ENCODE data around the gene TRPT1. TPM values are rescaled to one million over a fixed set of nuclear protein-coding genes. Genes with fewer than 3 reads are reported as not detected.

The TRPT1 gene
- total RNA-seq, 1 donor from 2014 or later, result 29.4 TPM

DNA sequence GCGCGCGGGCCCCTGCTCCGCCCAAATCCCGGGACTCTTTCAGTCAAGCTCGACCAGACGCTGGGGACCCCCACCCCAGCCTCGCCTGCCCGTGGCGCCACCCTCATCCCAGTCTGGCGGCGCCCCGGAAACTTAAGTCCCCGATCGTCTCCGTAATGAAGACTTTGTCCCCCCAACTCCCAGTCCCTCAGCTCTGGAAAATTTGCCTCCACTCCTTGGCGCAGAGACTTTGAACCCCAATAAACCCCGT is 25.7 kb upstream of the TRPT1 start:
- Histone ChIP-seq H3K27ac (ENCODE audit: low read depth, low read length) (peak overlapping the region; percentile 33), H3K27me3 (ENCODE audit: insufficient read depth, low read length) (no peaks in the 10 kb centered on the region), H2AFZ (ENCODE audit: low read depth, low read length) (peak overlapping the region; percentile 55), H3K4me3 (ENCODE audit: insufficient read depth, low read depth, low read length) (peak overlapping the region; percentile 80), H4K20me1 (ENCODE audit: insufficient read depth, low read length) (peaks cover 29% of the 10 kb centered on the region), H3K9ac (ENCODE audit: low read length) (peak overlapping the region; percentile 88), H3K9me3 (ENCODE audit: insufficient read depth, low read depth, low read length) (no peaks in the 10 kb centered on the region), H3K4me2 (ENCODE audit: low read length) (peak overlapping the region; percentile 99), H3K4me1 (ENCODE audit: insufficient read depth, low read length) (peaks cover 22% of the 10 kb centered on the region), H3K36me3 (ENCODE audit: insufficient read depth, low read length) (peaks cover 5% of the 10 kb centered on the region), H3K79me2 (ENCODE audit: insufficient read depth, low read length) (peaks cover 29% of the 10 kb centered on the region)
- no peak for FAIRE-seq
- peaks cover 7% of the 10 kb centered on the region for H3K36me3 Mint-ChIP-seq (ENCODE audit: low read depth, unreplicated experiment)
- H3K4me1 Mint-ChIP-seq (ENCODE audit: low read depth, unreplicated experiment), result peaks cover 9% of the 10 kb centered on the region
- no peak for DNase-seq (ENCODE audit: low read depth)
- no peak for TF ChIP-seq EZH2 (IDR thresholded peaks at IDR 0.05; ENCODE audit: insufficient read depth, low read length)
- TF ChIP-seq, protein P1, sequence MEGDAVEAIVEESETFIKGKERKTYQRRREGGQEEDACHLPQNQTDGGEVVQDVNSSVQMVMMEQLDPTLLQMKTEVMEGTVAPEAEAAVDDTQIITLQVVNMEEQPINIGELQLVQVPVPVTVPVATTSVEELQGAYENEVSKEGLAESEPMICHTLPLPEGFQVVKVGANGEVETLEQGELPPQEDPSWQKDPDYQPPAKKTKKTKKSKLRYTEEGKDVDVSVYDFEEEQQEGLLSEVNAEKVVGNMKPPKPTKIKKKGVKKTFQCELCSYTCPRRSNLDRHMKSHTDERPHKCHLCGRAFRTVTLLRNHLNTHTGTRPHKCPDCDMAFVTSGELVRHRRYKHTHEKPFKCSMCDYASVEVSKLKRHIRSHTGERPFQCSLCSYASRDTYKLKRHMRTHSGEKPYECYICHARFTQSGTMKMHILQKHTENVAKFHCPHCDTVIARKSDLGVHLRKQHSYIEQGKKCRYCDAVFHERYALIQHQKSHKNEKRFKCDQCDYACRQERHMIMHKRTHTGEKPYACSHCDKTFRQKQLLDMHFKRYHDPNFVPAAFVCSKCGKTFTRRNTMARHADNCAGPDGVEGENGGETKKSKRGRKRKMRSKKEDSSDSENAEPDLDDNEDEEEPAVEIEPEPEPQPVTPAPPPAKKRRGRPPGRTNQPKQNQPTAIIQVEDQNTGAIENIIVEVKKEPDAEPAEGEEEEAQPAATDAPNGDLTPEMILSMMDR (IDR thresholded peaks at IDR 0.05; ENCODE audit: insufficient read depth, low read depth, low read length), result no peak
- H3K9me3 Mint-ChIP-seq (ENCODE audit: unreplicated experiment), result no peaks in the 10 kb centered on the region
- H3K27me3 Mint-ChIP-seq (ENCODE audit: low read depth, unreplicated experiment), result no peaks in the 10 kb centered on the region
- peak overlapping the region; percentile 91 for H3K4me3 Mint-ChIP-seq (ENCODE audit: unreplicated experiment)
- H3K27ac Mint-ChIP-seq (ENCODE audit: unreplicated experiment), result peak overlapping the region; percentile 87

GRCh38 chr11:64251016-64251752 is 25.2 kb upstream of the TRPT1 start, which contains the start of gene PLCB3:
TSS of gene PLCB3 (plus strand) at chr11:64251530. CDS start at chr11:64251650, 120 bp downstream.
- Mint-ChIP-seq H3K27me3 (ENCODE audit: low read depth, unreplicated experiment) (no peaks in the 10 kb centered on the region), H3K4me3 (ENCODE audit: unreplicated experiment) (peak within 1 kb of the TSS; percentile 91), H3K9me3 (ENCODE audit: unreplicated experiment) (no peaks in the 10 kb centered on the region), H3K4me1 (ENCODE audit: low read depth, unreplicated experiment) (peaks cover 9% of the 10 kb centered on the region), H3K36me3 (ENCODE audit: low read depth, unreplicated experiment) (peaks cover 7% of the 10 kb centered on the region), H3K27ac (ENCODE audit: unreplicated experiment) (peak within 1 kb of the TSS; percentile 87)
- DNase-seq (ENCODE audit: low read depth), result no peak
- Histone ChIP-seq H3K9me3 (ENCODE audit: insufficient read depth, low read depth, low read length) (no peaks in the 10 kb centered on the region), H3K79me2 (ENCODE audit: insufficient read depth, low read length) (peaks cover 31% of the 10 kb centered on the region), H3K4me1 (ENCODE audit: insufficient read depth, low read length) (peaks cover 22% of the 10 kb centered on the region), H3K4me2 (ENCODE audit: low read length) (peak within 1 kb of the TSS; percentile 99), H4K20me1 (ENCODE audit: insufficient read depth, low read length) (peaks cover 29% of the 10 kb centered on the region), H3K27ac (ENCODE audit: low read depth, low read length) (peak within 1 kb of the TSS; percentile 33), H2AFZ (ENCODE audit: low read depth, low read length) (peak within 1 kb of the TSS; percentile 78), H3K36me3 (ENCODE audit: insufficient read depth, low read length) (peaks cover 3% of the 10 kb centered on the region), H3K27me3 (ENCODE audit: insufficient read depth, low read length) (no peaks in the 10 kb centered on the region), H3K9ac (ENCODE audit: low read length) (peak within 1 kb of the TSS; percentile 88), H3K4me3 (ENCODE audit: insufficient read depth, low read depth, low read length) (peak within 1 kb of the TSS; percentile 80)
- FAIRE-seq, result no peak
- no peak for TF ChIP-seq EZH2 (IDR thresholded peaks at IDR 0.05; ENCODE audit: insufficient read depth, low read length)
- TF ChIP-seq, protein P1 (IDR thresholded peaks at IDR 0.05; ENCODE audit: insufficient read depth, low read depth, low read length), result peak; percentile 27

GRCh38 chr11:64250415-64251015 is 24.5 kb upstream of the TRPT1 start:
- DNase-seq (ENCODE audit: low read depth) (no peak), FAIRE-seq (no peak)
- Histone ChIP-seq H3K36me3 (ENCODE audit: insufficient read depth, low read length) (peaks cover 3% of the 10 kb centered on the region), H3K4me2 (ENCODE audit: low read length) (peak overlapping the region; percentile 99), H2AFZ (ENCODE audit: low read depth, low read length) (peak overlapping the region; percentile 78), H3K9me3 (ENCODE audit: insufficient read depth, low read depth, low read length) (no peaks in the 10 kb centered on the region), H3K27ac (ENCODE audit: low read depth, low read length) (no peak overlapping the region), H3K9ac (ENCODE audit: low read length) (peak overlapping the region; percentile 88), H3K79me2 (ENCODE audit: insufficient read depth, low read length) (peaks cover 37% of the 10 kb centered on the region), H4K20me1 (ENCODE audit: insufficient read depth, low read length) (peaks cover 28% of the 10 kb centered on the region), H3K27me3 (ENCODE audit: insufficient read depth, low read length) (no peaks in the 10 kb centered on the region), H3K4me1 (ENCODE audit: insufficient read depth, low read length) (peaks cover 22% of the 10 kb centered on the region), H3K4me3 (ENCODE audit: insufficient read depth, low read depth, low read length) (peak overlapping the region; percentile 58)
- H3K27ac Mint-ChIP-seq (ENCODE audit: unreplicated experiment), result no peak overlapping the region
- H3K4me1 Mint-ChIP-seq (ENCODE audit: low read depth, unreplicated experiment), result peaks cover 9% of the 10 kb centered on the region
- H3K4me3 Mint-ChIP-seq (ENCODE audit: unreplicated experiment), result peak overlapping the region; percentile 88
- H3K9me3 Mint-ChIP-seq (ENCODE audit: unreplicated experiment), result no peaks in the 10 kb centered on the region
- no peak for TF ChIP-seq EZH2 (IDR thresholded peaks at IDR 0.05; ENCODE audit: insufficient read depth, low read length)
- TF ChIP-seq, protein P1 (IDR thresholded peaks at IDR 0.05; ENCODE audit: insufficient read depth, low read depth, low read length), result no peak
- peaks cover 7% of the 10 kb centered on the region for H3K36me3 Mint-ChIP-seq (ENCODE audit: low read depth, unreplicated experiment)
- no peaks in the 10 kb centered on the region for H3K27me3 Mint-ChIP-seq (ENCODE audit: low read depth, unreplicated experiment)
